GM21786 (cell line): ENCODE measurements around the gene SLC15A4.
"Not testable (repeated sequence)": the region's sequence is repeated elsewhere in the genome, so short reads cannot be mapped to it uniquely, and the experiment has no call there.

ENCODE experiments used
- ATAC-seq: cut with Tn5 transposase; IDR thresholded peaks from one replicate; pipeline ENCODE4 v1.9.1; 2021; ENCODE audit not compliant: unreplicated experiment

SLC15A4 gene

DNA sequence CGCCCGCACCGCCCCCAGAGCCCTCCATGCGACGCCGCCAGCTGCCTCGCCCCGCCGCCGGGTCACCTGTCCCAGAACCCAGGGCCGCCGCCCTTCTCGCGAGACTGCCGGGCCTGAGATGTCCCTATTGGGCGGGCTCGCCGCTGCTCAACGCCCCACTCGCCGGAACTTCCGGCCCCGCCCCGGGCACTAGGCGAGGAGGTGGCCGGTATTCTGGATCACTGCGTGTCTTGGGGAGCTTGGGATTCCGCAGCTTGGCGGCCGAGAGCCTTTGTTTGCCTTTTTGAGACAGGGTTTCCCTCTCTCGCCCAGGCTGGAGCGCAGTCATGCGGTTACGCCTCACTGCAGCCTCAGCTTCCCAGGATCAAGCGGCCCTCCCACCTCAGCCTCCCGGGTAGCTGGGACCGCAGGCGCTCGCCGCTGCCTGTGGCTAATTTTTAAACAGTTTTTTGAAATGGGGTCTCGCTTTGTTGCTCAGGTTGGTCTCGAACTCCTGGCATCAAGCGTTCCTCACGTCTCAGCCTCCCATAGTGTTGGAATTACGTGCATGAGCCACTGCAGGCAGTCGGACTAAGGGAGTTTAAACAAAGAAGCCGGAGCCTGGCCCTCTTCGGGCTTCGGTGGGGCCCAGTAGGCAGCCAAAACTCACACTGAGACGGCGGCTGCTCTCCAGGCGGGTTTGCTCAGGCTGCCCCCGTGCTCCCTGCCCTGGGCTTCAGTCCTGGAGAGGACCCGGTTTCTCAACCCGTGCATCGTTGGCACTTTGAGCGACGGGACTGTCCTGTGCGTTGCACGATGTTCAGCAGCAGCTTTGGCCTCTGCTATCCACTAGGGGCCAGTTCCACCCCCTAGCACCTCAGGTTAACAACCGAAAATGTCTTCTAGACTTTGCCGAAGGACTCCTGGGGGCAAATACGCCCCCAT, at the start of gene SLC15A4:
SLC15A4 (minus strand) TSS at position 43 of the 924 bp plus-strand sequence; CDS start at position 28, 15 bp downstream.
- ATAC-seq = peak; percentile 71

GRCh38 chr12:128872303-128872702, 48.5 kb upstream of the SLC15A4 start:
- ATAC-seq = no peak

- peak; percentile 50 for ATAC-seq
Observed at GRCh38 chr12:128871516-128871892, 47.7 kb upstream of the SLC15A4 start.

DNA sequence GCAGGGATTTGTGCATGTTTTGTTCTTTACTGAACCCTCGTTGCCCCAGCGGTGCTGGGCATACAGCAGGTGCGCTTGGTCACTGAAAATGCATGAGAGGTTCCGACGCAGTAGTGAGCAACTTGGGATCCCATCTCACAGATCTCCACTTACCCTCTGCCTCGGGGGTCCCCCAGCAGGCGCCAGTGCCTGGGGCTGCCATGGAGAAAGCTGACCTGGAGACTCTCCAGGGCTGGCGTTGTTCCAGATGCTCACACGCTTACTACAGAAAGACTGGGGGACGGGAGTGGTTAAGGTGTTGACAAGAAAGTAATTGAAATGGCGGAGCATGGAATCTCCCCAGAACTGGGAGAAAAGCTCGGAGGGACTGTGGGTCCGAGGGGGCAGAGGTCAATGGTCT, 43.7 kb upstream of the SLC15A4 start:
- no peak for ATAC-seq

GRCh38 chr12:128864516-128865186, 40.9 kb upstream of the SLC15A4 start:
- ATAC-seq = no peak

DNA sequence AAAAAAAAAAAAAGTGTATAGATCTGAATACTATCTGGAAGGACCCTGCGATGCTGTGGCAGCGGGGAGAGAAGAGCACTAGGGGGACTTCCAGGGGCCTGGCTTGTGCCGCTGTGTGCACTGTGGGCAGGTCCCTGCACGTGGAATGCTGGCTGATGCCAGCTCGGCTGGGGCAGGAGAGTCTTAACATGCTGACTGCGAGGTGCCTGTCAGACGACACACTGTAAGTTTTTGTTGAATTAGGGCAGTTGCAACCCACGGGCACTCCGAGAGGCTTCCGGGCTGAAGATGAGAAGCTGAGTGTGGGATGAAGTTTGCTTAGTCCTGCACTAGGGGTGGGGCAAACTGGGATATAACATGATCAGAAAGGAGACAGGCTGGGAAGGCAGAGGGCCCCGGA, 40.2 kb upstream of the SLC15A4 start:
- no peak for ATAC-seq

DNA sequence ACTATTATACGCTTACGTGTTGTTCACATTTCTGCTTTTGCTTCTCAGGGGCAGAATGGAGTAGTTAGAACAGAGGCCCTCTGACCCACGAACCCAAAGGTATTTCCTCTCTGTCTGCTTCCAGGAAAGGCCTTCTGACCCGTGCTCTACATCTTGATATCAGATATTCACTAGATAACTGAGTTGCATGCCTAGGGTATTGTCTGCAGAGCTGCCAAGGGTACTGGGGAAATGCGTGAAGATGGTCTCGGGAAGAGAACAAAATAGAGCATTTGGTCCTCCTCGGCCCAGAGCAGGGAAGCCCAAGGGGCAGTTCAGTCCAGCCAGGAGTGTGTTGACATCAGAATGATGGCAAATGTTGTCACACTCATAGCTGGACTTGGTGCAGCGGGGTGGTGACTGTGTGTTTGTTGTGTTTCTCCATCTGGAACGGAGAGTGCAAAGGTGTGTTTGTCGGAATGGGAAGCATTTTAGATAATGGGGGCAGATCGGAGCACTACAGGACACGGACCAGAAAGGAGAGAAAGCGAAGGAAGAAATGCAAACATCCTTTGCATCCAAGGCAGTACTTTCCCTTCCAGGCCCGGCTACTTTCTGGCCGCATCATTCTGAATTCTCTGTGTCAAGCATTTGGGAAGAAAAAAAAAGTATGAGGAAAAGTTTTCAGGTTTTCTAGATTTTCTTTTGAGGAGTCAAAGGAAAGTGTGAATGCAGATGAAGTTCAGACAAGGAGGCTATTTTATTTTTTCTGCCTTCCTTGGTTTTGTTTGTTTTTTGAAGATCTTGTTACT, 37.7 kb upstream of the SLC15A4 start:
- no peak for ATAC-seq

DNA sequence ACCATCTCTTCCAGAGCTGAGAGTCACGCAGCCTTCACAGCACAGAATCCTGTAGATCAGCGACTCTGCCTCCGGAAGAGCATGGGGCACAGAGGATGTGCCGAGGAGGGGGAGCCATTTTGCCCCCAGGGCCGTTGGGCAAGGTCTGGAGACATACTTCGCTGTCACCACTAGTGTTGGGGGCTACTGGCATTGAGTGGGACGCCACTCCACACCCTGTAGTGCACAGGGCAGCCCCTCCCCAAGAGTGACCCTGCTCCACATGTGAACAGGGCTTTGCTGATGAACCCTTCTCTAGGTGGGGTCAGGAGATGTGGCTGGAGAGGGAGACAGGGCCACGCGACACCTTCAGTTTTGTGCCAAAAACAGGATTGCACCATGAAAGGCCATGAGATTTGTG, 35.6 kb upstream of the SLC15A4 start:
- ATAC-seq = no peak

DNA sequence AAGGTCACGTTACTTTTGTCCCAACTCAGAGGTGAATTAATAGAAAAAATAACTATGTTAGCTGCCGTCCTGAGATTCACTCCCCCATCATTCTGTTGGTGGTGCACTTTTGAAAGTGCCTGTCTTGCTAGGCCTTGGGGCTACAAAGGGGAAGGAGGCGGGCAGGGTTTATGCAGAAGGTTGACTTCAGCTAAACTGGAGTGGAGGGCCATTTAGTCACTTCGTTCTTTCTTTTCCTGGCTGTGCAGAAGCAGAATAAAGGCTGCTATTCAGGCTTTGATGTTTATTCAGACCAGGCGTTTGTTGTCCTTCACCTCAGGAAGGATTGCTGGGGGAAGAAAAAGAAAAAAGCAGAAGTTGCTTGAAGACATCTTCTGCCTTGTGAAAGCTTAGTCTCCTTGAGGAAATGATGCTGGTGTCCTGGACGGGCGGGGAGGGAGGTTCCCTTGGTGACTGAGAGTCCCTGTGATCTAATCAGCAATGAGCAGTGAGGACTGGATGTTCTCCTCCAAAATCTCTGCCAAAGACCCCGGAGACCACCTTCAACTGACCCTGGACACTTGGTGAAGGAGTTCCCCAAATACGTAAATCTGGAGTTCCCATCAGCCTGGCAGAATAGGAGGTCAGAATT, 33.5 kb upstream of the SLC15A4 start:
- no peak for ATAC-seq

DNA sequence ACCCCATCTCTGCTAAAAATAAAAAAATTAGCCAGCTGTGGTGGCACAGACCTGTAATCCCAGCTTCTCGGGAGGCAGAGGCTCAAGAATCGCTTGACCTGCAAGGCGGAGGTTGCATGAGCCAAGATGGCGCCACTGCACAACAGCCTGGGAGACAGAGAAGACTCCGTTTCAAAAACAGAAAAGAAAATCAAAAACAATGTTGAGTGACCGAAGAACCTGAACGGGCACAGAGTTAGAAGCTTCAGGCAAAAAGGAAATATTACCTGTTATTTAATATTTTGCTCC, 33.0 kb upstream of the SLC15A4 start:
- no peak for ATAC-seq

GRCh38 chr12:128856035-128856790, 32.5 kb upstream of the SLC15A4 start:
- ATAC-seq = no peak

DNA sequence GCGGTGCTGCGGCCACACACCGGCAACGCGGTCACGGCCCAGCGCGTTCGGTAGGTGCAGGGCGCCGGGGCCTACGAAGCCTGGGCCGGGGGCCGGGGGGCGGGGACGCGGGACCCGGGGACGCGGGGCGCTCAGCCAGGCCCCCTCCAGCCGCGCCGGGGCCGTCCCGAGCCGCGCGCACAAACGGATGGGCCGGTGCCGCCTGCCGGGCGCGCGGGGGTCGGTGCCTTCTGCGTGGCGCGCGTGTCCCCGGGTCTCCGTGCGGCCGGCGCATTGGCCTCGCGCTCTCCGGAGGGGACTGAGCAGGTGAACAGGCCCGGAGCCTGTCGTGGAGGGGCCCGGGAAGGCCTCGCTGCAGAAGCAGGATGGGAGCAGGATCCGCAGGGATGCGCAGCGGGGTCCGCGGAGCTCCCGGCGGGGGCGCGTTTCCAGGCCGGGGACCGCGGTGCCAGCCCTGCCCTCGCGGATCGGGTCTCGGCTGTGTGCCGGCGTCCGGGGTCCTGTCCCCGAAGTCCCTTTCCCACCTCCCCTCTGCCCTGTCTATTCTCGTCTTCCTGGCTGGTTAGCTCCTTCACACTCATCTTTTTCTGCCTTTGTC, 29.9 kb upstream of the SLC15A4 start:
- ATAC-seq = no peak

DNA sequence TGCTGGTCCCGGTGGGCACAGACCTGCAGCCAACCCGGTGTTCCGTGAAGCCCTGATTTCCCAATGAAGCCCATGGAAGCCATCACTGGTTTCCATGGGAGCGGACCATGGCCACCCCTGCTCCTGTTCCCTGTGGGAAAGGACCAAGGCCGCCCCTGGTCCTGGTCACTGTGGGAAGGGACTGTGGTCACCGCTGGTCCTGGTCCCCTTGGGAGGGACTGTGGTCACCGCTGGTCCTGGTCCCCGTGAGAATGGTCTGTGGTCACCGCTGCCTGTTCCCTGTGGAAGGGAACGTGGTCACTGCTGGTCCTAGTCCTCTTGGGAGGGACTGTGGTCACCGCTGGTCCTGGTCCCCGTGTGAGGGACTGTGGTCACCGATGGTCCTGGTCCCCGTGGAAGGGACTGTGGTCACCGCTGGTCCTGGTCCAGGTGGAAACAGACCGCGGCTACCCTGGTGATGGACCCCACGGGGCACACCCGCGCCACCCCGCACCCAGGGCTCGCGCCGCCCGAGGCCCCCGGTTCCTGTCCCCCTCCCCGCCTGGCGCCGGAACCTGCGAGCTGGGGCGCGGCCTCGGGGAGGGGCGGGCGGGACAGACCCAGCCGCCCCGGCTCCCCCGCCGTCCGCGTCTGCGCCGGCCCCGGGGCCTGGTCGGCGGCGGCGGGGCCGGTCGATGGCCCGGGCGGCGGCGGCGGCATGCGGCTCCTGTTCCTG, 29.3 kb upstream of the SLC15A4 start, which contains the start of gene GLT1D1:
GLT1D1 (plus strand) TSS at position 594 of the 715 bp plus-strand sequence; CDS start at position 698, 104 bp downstream.
- ATAC-seq = no peak

DNA sequence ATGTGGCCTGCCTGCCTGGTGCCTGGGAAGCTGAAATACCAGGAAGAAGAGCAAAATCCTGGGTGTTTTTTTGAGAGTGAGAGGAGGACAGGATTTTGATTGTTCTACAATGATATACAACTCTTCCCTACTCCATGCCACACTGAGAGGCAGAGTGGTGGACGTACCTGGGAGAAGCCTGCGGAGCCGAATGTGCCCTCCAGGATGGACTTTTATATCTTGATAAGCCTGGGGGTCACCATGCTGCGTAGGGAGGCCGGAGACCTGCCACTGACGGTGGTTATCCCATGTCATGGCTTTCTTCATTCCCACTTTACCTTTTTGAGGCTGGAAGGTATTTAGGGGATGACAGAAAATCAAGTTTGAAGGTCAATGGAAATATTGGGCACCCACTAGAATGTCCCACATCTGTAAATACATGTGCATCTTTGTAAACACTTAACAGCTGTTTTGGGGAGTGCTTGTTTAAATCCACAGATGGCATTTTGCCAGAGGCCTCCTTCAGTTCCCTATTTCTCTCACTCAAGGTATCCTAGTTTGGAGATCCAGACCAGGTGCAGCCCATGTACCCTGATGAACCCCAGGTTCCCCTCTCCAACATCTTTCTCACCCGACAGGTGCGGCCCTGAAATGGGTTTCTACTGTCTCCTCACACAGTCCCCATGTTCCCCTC, 28.4 kb upstream of the SLC15A4 start:
- ATAC-seq = no peak

- ATAC-seq = not testable (repeated sequence)
Observed at GRCh38 chr12:128851429-128851828, 27.7 kb upstream of the SLC15A4 start.

GRCh38 chr12:128850400-128850799, 26.6 kb upstream of the SLC15A4 start:
- ATAC-seq = no peak

- ATAC-seq = not testable (repeated sequence)
Observed at GRCh38 chr12:128849806-128850205, 26.0 kb upstream of the SLC15A4 start.

DNA sequence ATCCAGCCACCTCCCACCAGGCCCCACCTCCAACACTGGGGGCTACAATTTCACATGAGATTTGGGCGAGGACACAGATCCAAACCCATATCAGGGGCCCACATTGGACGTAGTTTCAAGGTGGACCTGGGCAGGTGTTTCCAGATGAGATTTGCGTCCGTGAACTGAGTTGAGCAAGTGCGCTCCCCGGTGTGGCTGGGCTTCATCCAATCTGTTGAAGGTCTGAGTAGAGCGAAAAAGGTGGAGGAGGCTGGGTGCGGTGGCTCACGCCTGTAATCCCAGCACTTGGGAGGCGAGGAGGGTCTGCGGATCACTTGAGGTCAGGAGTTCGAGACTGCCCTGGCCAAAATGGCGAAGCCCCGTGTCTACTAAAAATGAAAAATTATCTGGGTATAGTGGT, 24.6 kb upstream of the SLC15A4 start:
- no peak for ATAC-seq

DNA sequence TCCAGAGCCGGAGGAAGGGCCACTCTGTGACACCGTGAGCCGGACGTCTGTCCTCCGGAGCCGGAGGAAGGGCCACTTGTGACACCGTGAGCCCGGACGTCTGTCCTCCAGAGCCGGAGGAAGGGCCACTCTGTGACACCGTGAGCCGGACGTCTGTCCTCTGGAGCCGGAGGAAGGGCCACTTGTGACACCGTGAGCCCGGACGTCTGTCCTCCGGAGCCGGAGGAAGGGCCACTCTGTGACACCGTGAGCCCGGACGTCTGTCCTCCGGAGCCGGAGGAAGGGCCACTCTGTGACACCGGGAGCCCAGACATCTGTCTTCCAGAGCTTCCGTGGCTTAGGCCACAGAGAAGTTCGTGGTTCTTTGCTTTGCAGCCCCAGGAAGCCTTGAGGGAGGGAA, 22.9 kb upstream of the SLC15A4 start:
- not testable (repeated sequence) for ATAC-seq
